GM19351 (cell line): ENCODE data around the gene SEC22A.

Source experiments
- ATAC-seq: cut with Tn5 transposase; IDR thresholded peaks from one replicate; pipeline ENCODE4 v1.9.1; 2021; ENCODE audit warnings: mild to moderate bottlenecking, moderate library complexity; ENCODE audit not compliant: unreplicated experiment

Gene SEC22A

GRCh38 chr3:123262226-123262625, 60.5 kb downstream of the SEC22A start:
- ATAC-seq = no peak

GRCh38 chr3:123262868-123263267, 61.1 kb downstream of the SEC22A start:
- ATAC-seq = no peak

GRCh38 chr3:123263941-123264340, 62.2 kb downstream of the SEC22A start:
- ATAC-seq = no peak

GRCh38 chr3:123267821-123268220, 66.1 kb downstream of the SEC22A start:
- no peak for ATAC-seq

DNA sequence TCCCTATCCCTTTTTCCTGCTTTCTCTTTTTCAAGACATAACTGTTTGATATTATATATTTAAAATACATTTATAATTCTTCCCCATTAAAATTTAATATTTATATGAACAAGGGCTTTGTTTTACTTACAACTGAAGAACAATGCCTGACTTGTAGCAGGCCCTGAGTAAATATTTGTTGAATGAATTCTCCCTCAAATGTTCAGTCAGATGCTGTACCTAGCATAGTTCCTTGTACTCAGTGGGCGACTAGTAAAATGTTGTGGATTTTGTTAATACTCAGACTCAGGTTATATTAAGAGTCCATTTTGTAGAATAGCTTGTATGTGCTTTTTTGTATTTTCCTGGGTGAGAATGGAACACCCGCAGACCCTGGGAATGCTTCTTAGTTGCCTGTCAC, 69.1 kb downstream of the SEC22A start:
- ATAC-seq = no peak

DNA sequence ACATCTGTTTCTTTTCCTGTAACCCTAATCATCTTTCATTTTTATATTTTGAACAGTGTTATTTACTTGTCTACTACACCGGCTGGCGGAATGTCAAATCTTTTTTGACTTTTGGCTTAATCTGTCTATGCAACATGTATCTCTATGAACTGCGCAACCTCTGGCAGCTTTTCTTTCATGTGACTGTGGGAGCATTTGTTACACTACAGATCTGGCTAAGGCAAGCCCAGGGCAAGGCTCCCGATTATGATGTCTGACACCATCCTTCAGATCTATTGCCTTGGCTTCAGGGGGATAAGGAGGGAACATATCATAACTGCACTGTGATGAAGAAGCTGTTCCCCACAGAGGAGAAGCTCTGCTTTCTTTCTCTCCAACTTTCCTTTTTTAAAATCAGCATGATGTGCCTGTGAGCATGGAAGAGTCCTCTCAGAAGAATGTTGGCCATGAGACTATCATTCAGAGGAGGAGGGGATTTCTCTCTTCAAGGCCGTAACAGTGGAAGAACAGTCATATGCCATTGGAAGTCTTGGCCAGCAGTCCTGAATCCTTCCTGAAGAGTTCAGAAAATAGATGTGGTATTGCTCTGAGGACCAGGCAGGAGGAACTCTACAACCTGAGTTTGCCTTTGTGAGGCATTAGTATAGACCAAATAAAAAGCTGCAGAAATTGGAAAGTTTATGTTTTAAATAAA, 69.9 kb downstream of the SEC22A start:
- ATAC-seq = no peak

DNA sequence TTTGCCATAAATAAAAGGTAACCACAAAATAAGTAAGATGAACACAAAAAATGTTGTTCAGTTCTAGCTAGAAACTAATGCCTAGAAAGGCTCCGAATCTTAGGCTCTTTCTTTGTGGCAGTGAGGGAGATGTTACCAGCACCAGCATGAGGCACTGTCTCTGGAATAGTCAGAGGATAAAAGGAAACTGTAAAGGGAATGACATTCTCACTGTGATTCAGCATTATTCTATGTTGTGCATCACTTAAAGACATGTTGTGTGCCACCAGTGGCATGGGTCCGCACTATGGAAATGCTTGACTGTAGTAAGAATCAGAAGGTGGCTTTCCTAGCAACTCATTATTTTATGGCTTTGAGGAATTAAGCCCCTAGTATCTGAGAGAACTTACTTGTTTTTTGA, 70.8 kb downstream of the SEC22A start:
- ATAC-seq = no peak

- ATAC-seq = no peak
Observed at GRCh38 chr3:123275691-123276090, 73.9 kb downstream of the SEC22A start.

- ATAC-seq = no peak
Observed at GRCh38 chr3:123276346-123277006, 74.7 kb downstream of the SEC22A start.

DNA sequence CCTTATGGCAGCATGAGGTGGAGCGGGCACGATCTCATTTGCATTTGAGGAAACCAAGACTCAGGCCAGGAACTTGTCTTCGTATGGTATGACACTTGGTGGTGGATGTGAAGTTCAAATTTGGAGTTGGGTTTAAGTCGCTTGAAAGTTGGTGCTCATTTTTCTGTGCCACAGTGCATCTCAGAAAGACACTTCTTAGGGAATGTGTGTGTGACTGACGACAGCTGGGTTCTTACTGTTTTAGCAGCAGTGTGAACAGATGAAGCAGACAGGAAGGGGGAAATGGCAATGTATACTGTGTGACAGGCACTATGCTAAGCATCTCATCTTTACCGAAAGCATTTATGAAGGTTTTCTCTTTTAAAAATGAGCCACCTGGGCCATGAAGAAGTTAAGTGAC, 75.4 kb downstream of the SEC22A start:
- no peak for ATAC-seq

DNA sequence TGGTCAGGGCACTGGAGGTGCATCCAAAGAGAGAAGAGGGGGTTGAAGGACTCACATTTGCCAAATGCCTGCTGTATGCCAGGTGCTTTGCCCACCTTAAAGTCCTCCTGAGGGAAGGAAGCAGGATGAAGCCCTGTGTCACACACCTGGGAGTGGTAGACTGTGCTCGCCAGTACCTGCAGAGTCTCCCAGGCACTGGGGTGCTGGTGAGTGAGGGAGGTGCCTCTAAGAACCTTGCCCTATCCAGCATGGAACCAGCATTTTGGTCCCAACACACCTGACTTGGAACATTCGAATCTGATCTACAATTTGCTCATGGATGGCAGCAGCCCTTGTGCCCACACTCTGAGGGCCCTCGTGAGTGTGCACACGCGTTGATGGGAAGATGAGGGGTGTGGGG, 76.7 kb downstream of the SEC22A start:
- ATAC-seq = no peak

- ATAC-seq = no peak
Observed at GRCh38 chr3:123279121-123279520, 77.4 kb downstream of the SEC22A start.

- ATAC-seq = no peak
Observed at GRCh38 chr3:123281406-123281805, 79.7 kb downstream of the SEC22A start.

- ATAC-seq = no peak
Observed at GRCh38 chr3:123281929-123282328, 80.2 kb downstream of the SEC22A start.

- ATAC-seq = no peak
Observed at GRCh38 chr3:123282461-123282860, 80.7 kb downstream of the SEC22A start.

DNA sequence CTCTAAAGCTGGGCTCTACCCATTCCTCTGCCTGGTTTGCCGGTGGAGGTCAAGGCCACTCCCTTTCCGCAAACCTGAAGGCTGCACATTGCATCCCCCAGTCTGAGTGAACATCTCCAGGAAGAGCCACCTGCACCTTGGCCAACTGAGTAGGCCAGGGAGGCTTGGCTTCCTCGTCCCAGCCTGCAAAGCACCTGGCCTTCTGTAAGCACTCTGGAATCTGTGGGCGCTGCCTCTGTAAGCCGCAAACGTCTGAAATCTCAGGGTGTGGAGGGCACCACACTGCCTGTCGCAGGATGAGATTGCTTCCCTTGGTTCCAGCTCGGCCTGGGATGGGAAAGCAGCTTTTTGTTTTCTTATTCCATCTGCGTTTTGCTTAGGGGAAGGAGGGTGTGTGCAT, 81.3 kb downstream of the SEC22A start:
- ATAC-seq = no peak

DNA sequence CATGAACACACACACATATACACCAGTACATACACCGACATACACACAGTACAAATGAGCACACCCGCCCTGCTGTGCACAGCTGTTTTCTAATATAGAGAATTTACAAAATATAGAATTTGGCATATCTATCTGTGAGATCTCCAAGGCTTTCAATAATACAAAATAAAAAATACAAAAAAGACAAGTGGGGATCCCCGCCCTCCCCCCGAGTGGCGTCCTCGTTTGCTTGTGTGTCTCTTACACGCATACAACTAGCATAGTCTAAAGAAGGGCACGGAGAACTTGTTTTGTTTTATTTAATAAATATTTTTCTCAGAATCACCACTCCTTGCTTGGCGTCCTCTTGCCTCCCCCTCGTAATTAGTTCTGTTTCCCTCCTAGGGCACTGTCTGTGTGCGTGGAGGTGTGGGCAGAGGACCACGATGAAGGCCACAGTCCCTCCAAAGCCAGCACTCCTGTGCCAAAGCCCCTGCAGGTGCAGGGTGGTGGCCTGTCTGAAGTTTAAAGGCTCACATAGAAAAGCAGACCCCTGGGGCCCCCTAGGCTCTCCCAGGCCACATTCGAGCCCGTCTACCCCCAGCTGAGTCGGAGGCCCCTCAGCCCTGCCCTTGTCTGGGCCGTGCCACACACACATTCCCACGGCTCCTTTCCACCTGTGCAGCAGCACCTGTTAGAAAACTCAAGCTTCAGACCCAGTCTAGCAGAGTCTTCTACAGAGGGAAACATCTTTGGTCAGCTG, 82.1 kb downstream of the SEC22A start:
- no peak for ATAC-seq

GRCh38 chr3:123284399-123285010, 82.8 kb downstream of the SEC22A start:
- ATAC-seq = no peak

- no peak for ATAC-seq
Observed at GRCh38 chr3:123285066-123285465, 83.3 kb downstream of the SEC22A start.

DNA sequence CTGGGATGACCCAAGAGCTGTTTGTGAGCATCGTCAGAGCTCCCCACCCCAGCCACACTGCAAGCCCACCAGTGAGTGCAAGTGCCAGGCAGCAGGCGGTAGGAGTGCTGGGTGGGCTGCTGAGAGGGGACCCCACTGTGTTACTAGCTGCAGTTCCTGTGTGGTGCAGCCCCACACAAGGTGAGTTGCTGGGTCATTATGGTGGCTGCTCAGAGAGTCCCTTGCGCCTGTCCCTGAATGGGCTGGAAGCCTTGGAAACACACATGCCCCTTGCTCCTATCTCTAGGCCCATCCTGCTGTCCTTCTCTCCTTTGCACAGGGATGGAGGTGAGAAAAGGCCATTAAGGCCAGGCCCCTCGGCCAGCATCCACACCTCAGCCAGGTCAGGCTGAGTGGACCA, 83.7 kb downstream of the SEC22A start:
- no peak for ATAC-seq

- ATAC-seq = no peak
Observed at GRCh38 chr3:123285931-123286307, 84.2 kb downstream of the SEC22A start.
